ENCODE data around the gene ZNF225.

DNA sequence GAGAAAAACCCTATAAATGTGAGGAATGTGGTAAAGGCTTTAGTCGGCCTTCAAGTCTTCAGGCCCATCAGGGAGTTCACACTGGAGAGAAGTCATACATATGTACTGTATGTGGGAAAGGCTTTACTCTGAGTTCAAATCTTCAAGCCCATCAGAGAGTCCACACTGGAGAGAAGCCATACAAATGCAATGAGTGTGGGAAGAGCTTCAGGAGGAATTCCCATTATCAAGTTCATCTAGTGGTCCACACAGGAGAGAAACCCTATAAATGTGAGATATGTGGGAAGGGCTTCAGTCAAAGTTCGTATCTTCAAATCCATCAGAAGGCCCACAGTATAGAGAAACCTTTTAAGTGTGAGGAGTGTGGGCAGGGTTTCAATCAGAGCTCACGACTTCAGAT is 63.4 kb downstream of the ZNF225 start:
- TF ChIP-seq POLR2AphosphoS5 (IDR thresholded peaks at IDR 0.05; ENCODE audit: low read depth, low read length) = no peak
- TF ChIP-seq, protein P1, sequence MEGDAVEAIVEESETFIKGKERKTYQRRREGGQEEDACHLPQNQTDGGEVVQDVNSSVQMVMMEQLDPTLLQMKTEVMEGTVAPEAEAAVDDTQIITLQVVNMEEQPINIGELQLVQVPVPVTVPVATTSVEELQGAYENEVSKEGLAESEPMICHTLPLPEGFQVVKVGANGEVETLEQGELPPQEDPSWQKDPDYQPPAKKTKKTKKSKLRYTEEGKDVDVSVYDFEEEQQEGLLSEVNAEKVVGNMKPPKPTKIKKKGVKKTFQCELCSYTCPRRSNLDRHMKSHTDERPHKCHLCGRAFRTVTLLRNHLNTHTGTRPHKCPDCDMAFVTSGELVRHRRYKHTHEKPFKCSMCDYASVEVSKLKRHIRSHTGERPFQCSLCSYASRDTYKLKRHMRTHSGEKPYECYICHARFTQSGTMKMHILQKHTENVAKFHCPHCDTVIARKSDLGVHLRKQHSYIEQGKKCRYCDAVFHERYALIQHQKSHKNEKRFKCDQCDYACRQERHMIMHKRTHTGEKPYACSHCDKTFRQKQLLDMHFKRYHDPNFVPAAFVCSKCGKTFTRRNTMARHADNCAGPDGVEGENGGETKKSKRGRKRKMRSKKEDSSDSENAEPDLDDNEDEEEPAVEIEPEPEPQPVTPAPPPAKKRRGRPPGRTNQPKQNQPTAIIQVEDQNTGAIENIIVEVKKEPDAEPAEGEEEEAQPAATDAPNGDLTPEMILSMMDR (IDR thresholded peaks at IDR 0.05) = no peak
- TF ChIP-seq, protein P2, sequence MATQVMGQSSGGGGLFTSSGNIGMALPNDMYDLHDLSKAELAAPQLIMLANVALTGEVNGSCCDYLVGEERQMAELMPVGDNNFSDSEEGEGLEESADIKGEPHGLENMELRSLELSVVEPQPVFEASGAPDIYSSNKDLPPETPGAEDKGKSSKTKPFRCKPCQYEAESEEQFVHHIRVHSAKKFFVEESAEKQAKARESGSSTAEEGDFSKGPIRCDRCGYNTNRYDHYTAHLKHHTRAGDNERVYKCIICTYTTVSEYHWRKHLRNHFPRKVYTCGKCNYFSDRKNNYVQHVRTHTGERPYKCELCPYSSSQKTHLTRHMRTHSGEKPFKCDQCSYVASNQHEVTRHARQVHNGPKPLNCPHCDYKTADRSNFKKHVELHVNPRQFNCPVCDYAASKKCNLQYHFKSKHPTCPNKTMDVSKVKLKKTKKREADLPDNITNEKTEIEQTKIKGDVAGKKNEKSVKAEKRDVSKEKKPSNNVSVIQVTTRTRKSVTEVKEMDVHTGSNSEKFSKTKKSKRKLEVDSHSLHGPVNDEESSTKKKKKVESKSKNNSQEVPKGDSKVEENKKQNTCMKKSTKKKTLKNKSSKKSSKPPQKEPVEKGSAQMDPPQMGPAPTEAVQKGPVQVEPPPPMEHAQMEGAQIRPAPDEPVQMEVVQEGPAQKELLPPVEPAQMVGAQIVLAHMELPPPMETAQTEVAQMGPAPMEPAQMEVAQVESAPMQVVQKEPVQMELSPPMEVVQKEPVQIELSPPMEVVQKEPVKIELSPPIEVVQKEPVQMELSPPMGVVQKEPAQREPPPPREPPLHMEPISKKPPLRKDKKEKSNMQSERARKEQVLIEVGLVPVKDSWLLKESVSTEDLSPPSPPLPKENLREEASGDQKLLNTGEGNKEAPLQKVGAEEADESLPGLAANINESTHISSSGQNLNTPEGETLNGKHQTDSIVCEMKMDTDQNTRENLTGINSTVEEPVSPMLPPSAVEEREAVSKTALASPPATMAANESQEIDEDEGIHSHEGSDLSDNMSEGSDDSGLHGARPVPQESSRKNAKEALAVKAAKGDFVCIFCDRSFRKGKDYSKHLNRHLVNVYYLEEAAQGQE (IDR thresholded peaks at IDR 0.05; ENCODE audit: insufficient read depth in 1 of 2, low read depth in 2 of 2, low read length in 1 of 2) = no peak
- TF ChIP-seq TCF7L2 (IDR thresholded peaks at IDR 0.05; ENCODE audit: low read depth, low read length) = no peak

All from Panc1 (cell line).